ENCODE results near the gene CHTOP.
A peak's percentile ranks its signal among the peaks of the same experiment; 100 is the strongest.

DNA sequence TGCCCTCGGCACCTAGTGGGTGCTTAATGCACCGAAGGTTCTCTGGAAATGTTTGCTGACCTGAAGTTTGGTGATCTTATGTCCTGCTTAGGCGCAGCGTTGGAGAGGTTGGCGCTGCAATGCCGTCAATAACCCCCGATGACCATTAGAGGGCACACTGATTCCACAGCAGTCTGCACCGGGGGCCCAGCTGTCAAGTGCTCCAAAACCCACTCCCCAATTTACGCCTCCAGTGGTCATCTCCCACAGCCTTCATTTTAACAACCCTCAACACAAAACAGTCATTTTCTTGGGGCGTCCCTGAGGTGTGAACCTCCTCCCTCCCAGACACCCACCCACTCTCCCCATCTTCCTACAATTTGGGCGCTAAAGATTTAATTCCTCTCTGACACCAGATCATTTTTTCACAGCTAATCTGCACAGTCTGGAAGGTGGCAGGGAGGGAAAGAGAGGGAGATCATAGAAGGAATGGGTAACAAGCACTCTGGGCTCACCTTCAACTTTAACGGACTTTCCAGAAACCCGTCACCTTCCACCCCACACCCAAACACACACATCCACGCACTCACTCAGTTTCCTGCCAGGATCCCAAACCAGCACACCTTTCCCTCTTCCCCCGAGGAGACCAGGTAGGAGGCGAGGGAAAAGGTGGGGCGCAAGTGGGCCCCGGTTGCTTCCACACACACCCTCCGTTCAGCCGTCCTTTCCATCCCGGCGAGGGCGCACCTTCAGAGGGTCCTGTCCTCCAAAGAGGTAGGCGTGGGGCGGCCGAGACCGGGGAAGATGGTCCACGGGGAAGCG, 44.1 kb downstream of the CHTOP start:
- TF ChIP-seq EZH2 (IDR thresholded peaks at IDR 0.05; ENCODE audit: borderline replicate concordance, low read length): no peak
- TF ChIP-seq, protein P1, sequence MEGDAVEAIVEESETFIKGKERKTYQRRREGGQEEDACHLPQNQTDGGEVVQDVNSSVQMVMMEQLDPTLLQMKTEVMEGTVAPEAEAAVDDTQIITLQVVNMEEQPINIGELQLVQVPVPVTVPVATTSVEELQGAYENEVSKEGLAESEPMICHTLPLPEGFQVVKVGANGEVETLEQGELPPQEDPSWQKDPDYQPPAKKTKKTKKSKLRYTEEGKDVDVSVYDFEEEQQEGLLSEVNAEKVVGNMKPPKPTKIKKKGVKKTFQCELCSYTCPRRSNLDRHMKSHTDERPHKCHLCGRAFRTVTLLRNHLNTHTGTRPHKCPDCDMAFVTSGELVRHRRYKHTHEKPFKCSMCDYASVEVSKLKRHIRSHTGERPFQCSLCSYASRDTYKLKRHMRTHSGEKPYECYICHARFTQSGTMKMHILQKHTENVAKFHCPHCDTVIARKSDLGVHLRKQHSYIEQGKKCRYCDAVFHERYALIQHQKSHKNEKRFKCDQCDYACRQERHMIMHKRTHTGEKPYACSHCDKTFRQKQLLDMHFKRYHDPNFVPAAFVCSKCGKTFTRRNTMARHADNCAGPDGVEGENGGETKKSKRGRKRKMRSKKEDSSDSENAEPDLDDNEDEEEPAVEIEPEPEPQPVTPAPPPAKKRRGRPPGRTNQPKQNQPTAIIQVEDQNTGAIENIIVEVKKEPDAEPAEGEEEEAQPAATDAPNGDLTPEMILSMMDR (IDR thresholded peaks at IDR 0.05; ENCODE audit: low read length): peak; percentile 95
